Upper lobe of right lung (tissue), 1 donor: ENCODE data around the gene ZBTB46. TPM values are rescaled to one million over a fixed set of nuclear protein-coding genes. Genes with fewer than 3 reads are reported as not detected.
A peak's percentile ranks its signal among the peaks of the same experiment; 100 is the strongest.
"Not testable (repeated sequence)": the region's sequence is repeated elsewhere in the genome, so short reads cannot be mapped to it uniquely, and the experiment has no call there.

Experiments used
- ATAC-seq: fragments of 200-7000 bp; cut with Tn5 transposase; one replicate; pipeline ENCODE4 v1.9.1; 2020; ENCODE audit warnings: mild to moderate bottlenecking, moderate library complexity
- DNase-seq: peaks from one replicate; pipeline ENCODE4 v3.0.0-alpha.2; 2020
- H3K27ac ChIP-seq: fragments of 200-600 bp; one replicate; pipeline ENCODE4 v1.8.0; 2022
- H3K27me3 ChIP-seq: fragments of 200-600 bp; one replicate; pipeline ENCODE4 v1.8.0; 2022; ENCODE audit warnings: mild to moderate bottlenecking
- H3K36me3 ChIP-seq: fragments of 200-600 bp; one replicate; pipeline ENCODE4 v1.8.0; 2022
- H3K4me1 ChIP-seq: fragments of 200-600 bp; one replicate; pipeline ENCODE4 v1.8.0; 2022
- H3K4me3 ChIP-seq: fragments of 200-600 bp; one replicate; pipeline ENCODE4 v1.8.0; 2022; ENCODE audit warnings: mild to moderate bottlenecking
- H3K9me3 ChIP-seq: fragments of 200-600 bp; one replicate; pipeline ENCODE4 v1.8.0; 2022
- CTCF ChIP-seq: fragments of 200-600 bp; IDR thresholded peaks from one replicate; pipeline ENCODE4 v1.8.0; 2022; ENCODE audit warnings: antibody characterized with exemption
- intact Hi-C: fragments of 100-400 bp; cut with DNase I; formaldehyde crosslinking; loops from one replicate; pipeline ENCODE4 v1.11.0; 2022
- total RNA-seq: library from RNA; stranded (reverse); fragmentation: NEBNext Ultra II Directional; extraction: Animal tissue kit (Norgen Biotek cat#: 25700); gene quantifications from one replicate; pipeline ENCODE4 v1.2.1, GENCODE V29; 2021
- donor health status: DM: no; HTN: yes; CAD: no; lungs with severe emphysema.

The ZBTB46 gene
- total RNA-seq, 1 donor from 2014 or later, result 19.7 TPM

- H3K9me3 ChIP-seq, result no peaks in the 10 kb centered on the region
- H3K36me3 ChIP-seq, result peaks cover 93% of the 10 kb centered on the region
- H3K27me3 ChIP-seq, result no peaks in the 10 kb centered on the region
- no peak overlapping the region for H3K4me3 ChIP-seq
- TF ChIP-seq CTCF, result no peak
- peak; percentile 89 for ATAC-seq
- intact Hi-C loops, result no loop called here
- H3K4me1 ChIP-seq, result peaks cover 12% of the 10 kb centered on the region
- no peak for DNase-seq
- H3K27ac ChIP-seq, result peak overlapping the region; percentile 73
Measured at GRCh38 chr20:63873477-63873971, 42.5 kb upstream of the ZBTB46 start.

DNA sequence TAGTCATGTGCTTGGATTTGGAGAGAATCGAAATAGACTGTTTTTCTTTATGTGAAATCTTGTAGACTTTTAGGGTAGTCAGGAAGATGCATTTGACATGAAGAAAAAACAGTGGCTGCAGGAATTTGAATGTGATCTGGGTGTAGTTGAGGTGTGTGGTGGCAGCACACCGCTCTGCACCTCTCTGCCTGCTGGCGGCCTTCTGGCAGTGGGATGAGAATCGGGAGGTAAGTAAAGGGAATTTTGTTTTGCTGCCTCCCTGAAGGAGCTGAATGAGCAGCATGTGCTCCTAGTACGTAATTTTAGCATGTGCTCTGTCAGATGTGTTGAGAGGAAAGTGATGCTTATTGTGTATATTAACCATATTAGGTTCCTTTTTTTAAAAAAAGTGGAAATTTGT, 37.2 kb upstream of the ZBTB46 start:
- Histone ChIP-seq H3K4me1 (peaks cover 27% of the 10 kb centered on the region), H3K9me3 (no peaks in the 10 kb centered on the region), H3K27me3 (no peaks in the 10 kb centered on the region), H3K4me3 (no peak overlapping the region), H3K36me3 (peaks cover 43% of the 10 kb centered on the region), H3K27ac (no peak overlapping the region)
- intact Hi-C loops, result no loop called here
- no peak for DNase-seq
- ATAC-seq, result no peak
- no peak for TF ChIP-seq CTCF

GRCh38 chr20:63867042-63867441, 36.0 kb upstream of the ZBTB46 start:
- DNase-seq, result not testable (repeated sequence)

DNA sequence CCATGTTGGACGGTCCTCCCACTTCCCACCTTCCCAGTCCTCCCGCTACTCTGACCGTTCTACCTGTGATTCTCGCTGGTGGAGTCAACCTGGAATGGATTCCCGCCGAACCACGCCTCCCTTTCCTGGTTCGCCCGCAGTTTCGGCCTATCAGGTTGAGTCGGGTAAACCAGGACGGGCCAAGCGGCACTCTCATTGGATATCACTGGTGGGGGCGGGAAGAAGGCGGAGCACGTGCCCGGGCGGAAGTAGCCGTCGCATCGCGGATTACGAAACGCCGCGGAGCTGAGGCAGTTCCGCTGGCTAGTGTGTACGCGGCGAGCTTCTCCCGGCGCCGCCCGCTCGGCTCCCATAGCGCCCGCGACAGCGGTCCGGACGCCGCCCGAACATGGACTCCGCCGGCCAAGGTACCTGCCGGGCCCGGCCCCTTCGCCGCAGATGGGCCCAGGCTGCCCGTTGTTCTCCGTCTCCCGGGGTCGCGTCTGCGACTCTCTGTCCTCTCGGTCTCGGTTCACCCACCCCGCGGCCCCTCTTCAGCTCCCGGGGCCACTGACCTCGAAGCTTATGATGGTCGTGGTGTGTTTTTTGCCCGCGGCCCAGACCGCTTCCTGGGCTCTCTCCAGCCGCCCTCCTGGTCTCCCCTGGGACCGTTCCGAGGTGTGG, 34.0 kb upstream of the ZBTB46 start, which contains the start of gene TPD52L2:
TSS of gene TPD52L2 (plus strand) at position 293 of the 663 bp plus-strand sequence. CDS start at position 389, 96 bp downstream.
- H3K9me3 ChIP-seq, result no peaks in the 10 kb centered on the region
- intact Hi-C loops, result loop anchor here (5.0 kb wide), 1 partner anchor 83 kb away; no protein-coding TSS in a partner anchor

More at GRCh38 chr20:63867042-63867441, 36.0 kb upstream of the ZBTB46 start:
- ATAC-seq, H3K27me3 ChIP-seq, H3K4me3 ChIP-seq, intact Hi-C loops, H3K27ac ChIP-seq, H3K9me3 ChIP-seq: not testable (repeated sequence)
- Histone ChIP-seq H3K4me1 (peaks cover 24% of the 10 kb centered on the region), H3K36me3 (peaks cover 42% of the 10 kb centered on the region)

DNA sequence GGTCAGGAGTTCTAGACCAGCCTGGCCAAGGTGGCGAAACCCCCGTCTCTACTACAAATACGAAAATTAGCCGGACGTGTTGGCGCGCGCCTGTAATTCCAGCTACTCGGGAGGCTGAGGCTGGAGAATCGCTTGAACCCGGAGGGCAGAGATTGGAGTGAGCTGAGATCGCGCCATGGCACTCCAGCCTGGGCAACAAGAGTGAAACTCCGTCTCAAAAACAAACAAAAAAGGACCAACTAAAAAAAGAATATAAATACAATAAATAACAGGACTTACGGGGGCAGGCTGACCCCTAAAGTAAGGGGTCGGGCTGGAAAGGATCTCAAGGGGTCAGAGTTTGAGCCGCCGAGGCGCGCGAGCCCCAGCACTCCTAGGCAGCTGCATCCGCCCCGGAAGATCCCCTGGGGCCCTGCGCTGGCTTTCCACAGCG, 33.5 kb upstream of the ZBTB46 start:
- Histone ChIP-seq H3K4me1 (peaks cover 24% of the 10 kb centered on the region), H3K36me3 (peaks cover 19% of the 10 kb centered on the region), H3K27me3 (no peaks in the 10 kb centered on the region), H3K27ac (peak overlapping the region; percentile 94), H3K9me3 (no peaks in the 10 kb centered on the region), H3K4me3 (peak overlapping the region; percentile 82)
- intact Hi-C loops, result loop anchor here (5.0 kb wide), 1 partner anchor 82 kb away; no protein-coding TSS in a partner anchor
- ATAC-seq, result no peak
- no peak for TF ChIP-seq CTCF
- DNase-seq, result no peak

More for the DNA sequence above, 34.0 kb upstream of the ZBTB46 start, which contains the start of gene TPD52L2:
- Histone ChIP-seq H3K4me3 (peak within 1 kb of the TSS; percentile 82), H3K27me3 (no peaks in the 10 kb centered on the region), H3K36me3 (peaks cover 24% of the 10 kb centered on the region), H3K27ac (peak within 1 kb of the TSS; percentile 94), H3K4me1 (peaks cover 24% of the 10 kb centered on the region)
- DNase-seq (peak; percentile 99), ATAC-seq (peak; percentile 93)
- no peak for TF ChIP-seq CTCF
